IPS-15b (cell line): ENCODE results near the gene EVL.
"Not testable (repeated sequence)": the region's sequence is repeated elsewhere in the genome, so short reads cannot be mapped to it uniquely, and the experiment has no call there.

Experiments used
- H3K27me3 ChIP-seq: one replicate; pipeline ENCODE4 v1.6.1; 2013; ENCODE audit warnings: low read length; ENCODE audit not compliant: control insufficient read depth, insufficient read depth
- H3K36me3 ChIP-seq: one replicate; pipeline ENCODE4 v1.6.1; 2013; ENCODE audit warnings: low read length; ENCODE audit not compliant: control insufficient read depth, insufficient read depth
- H3K4me1 ChIP-seq: one replicate; pipeline ENCODE4 v1.6.1; 2013; ENCODE audit warnings: mild to moderate bottlenecking, low read length; ENCODE audit not compliant: control insufficient read depth, insufficient read depth
- H3K4me3 ChIP-seq: one replicate; pipeline ENCODE4 v1.5.1; 2013; ENCODE audit warnings: low read depth, low read length
- H3K9ac ChIP-seq: one replicate; pipeline ENCODE4 v1.6.1; 2013; ENCODE audit warnings: low read depth, mild to moderate bottlenecking, low read length
- H3K9me3 ChIP-seq: one replicate; pipeline ENCODE4 v1.6.1; 2013; ENCODE audit warnings: mild to moderate bottlenecking, low read length; ENCODE audit not compliant: control insufficient read depth, insufficient read depth

The EVL gene

GRCh38 chr14:100159865-100160533 is 94.8 kb downstream of the EVL start:
- Histone ChIP-seq H3K9ac (no peak overlapping the region), H3K4me1 (no peaks in the 10 kb centered on the region), H3K36me3 (no peaks in the 10 kb centered on the region), H3K27me3 (peaks cover 55% of the 10 kb centered on the region), H3K4me3 (peak overlapping the region; percentile 52), H3K9me3 (no peaks in the 10 kb centered on the region)

GRCh38 chr14:100160534-100160916 is 95.3 kb downstream of the EVL start:
- H3K9ac ChIP-seq: no peak overlapping the region
- H3K27me3 ChIP-seq: peaks cover 60% of the 10 kb centered on the region
- H3K4me1 ChIP-seq: no peaks in the 10 kb centered on the region
- H3K9me3 ChIP-seq: no peaks in the 10 kb centered on the region
- no peaks in the 10 kb centered on the region for H3K36me3 ChIP-seq
- peak overlapping the region; percentile 52 for H3K4me3 ChIP-seq

- no peaks in the 10 kb centered on the region for H3K9me3 ChIP-seq
- H3K9ac ChIP-seq: no peak overlapping the region
- H3K36me3 ChIP-seq: no peaks in the 10 kb centered on the region
- peak overlapping the region; percentile 32 for H3K4me3 ChIP-seq
- H3K27me3 ChIP-seq: peaks cover 34% of the 10 kb centered on the region
- no peaks in the 10 kb centered on the region for H3K4me1 ChIP-seq
These were observed 100.2 kb downstream of the EVL start for GRCh38 chr14:100165376-100165775.

GRCh38 chr14:100165831-100166440 is 100.7 kb downstream of the EVL start:
- peak overlapping the region; percentile 53 for H3K4me3 ChIP-seq
- peaks cover 28% of the 10 kb centered on the region for H3K27me3 ChIP-seq
- no peak overlapping the region for H3K9ac ChIP-seq

GRCh38 chr14:100168506-100168905 is 103.3 kb downstream of the EVL start:
- Histone ChIP-seq H3K4me3 (no peak overlapping the region), H3K9me3 (no peaks in the 10 kb centered on the region), H3K9ac (no peak overlapping the region), H3K4me1 (no peaks in the 10 kb centered on the region), H3K36me3 (no peaks in the 10 kb centered on the region), H3K27me3 (peaks cover 20% of the 10 kb centered on the region)

More at GRCh38 chr14:100165831-100166440, 100.7 kb downstream of the EVL start:
- Histone ChIP-seq H3K9me3 (no peaks in the 10 kb centered on the region), H3K36me3 (no peaks in the 10 kb centered on the region), H3K4me1 (no peaks in the 10 kb centered on the region)

GRCh38 chr14:100170880-100171279 is 105.7 kb downstream of the EVL start:
- no peak overlapping the region for H3K9ac ChIP-seq
- H3K4me3 ChIP-seq: no peak overlapping the region
- H3K36me3 ChIP-seq: no peaks in the 10 kb centered on the region
- H3K4me1 ChIP-seq: no peaks in the 10 kb centered on the region
- peaks cover 6% of the 10 kb centered on the region for H3K27me3 ChIP-seq
- H3K9me3 ChIP-seq: no peaks in the 10 kb centered on the region

DNA sequence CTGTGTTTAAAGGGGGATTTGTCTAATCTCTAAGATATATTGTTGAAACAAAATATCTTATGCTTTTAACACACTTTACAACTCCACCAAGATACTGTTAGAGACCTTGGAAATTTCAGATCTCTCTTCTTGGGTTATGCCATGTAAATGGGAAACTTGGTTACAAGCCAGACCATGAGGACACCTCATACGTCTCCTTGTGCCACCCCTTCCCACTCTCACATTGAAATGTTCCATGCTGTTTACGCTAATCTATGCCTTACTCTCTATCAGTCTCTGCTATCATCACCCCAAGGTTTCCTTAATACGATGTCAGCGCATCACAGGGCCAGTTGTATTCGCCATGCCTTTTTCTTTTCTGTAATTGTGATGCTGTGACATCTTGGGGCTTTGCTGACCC is 107.6 kb downstream of the EVL start:
- Histone ChIP-seq H3K9ac (no peak overlapping the region), H3K9me3 (no peaks in the 10 kb centered on the region), H3K4me3 (no peak overlapping the region), H3K4me1 (no peaks in the 10 kb centered on the region), H3K36me3 (no peaks in the 10 kb centered on the region), H3K27me3 (no peaks in the 10 kb centered on the region)

GRCh38 chr14:100173353-100173752 is 108.1 kb downstream of the EVL start:
- no peak overlapping the region for H3K4me3 ChIP-seq
- H3K9me3 ChIP-seq: no peaks in the 10 kb centered on the region
- no peaks in the 10 kb centered on the region for H3K27me3 ChIP-seq
- H3K4me1 ChIP-seq: no peaks in the 10 kb centered on the region
- H3K36me3 ChIP-seq: no peaks in the 10 kb centered on the region
- no peak overlapping the region for H3K9ac ChIP-seq

DNA sequence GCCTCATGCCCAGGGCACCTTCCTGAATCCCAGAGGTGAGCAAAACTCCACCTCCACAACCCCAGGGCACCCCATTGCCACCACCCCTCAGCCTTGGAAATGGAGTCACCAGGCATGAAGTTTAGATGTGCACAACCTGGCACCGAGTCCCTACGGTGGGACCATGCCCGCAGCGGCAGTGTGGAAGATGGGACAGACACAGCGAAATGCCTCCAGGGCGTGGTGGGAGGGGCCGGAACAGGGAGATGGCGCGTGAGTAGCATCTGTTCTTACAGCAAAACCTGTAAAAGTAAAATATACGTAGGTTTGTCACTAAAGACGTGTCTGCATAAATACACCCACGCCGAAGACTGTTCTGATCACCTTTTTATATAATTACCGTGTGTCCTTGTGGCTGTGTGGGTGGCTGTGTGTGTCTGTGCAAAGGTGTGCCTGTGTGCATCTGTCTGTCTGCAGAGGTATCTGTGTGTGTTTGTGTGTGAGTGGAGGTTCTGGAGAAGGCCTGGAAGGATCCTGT is 111.6 kb downstream of the EVL start:
- H3K4me1 ChIP-seq: no peaks in the 10 kb centered on the region
- no peak overlapping the region for H3K9ac ChIP-seq
- no peaks in the 10 kb centered on the region for H3K36me3 ChIP-seq
- no peaks in the 10 kb centered on the region for H3K27me3 ChIP-seq
- H3K9me3 ChIP-seq: no peaks in the 10 kb centered on the region
- no peak overlapping the region for H3K4me3 ChIP-seq

DNA sequence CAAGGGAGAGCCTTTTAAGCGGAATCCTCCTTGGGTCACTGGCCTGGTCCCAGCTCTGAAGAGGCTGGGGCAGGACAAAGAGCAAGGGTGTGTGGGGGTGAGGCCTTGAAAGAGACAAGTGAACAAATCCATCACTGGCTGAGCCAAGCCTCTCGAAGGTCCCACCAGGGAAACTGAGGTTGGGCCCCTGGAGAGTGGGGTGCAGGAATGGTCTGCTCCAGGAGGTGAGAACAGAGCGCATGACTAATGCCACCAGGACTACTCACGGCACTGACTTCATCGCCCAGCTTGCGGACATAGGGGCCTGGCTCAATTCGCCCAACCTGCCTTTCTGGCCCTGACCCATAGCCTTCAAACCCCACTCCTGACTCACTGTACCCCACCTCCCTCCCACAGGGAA is 113.5 kb downstream of the EVL start:
- no peaks in the 10 kb centered on the region for H3K9me3 ChIP-seq
- H3K4me1 ChIP-seq: no peaks in the 10 kb centered on the region
- no peak overlapping the region for H3K4me3 ChIP-seq
- no peaks in the 10 kb centered on the region for H3K27me3 ChIP-seq
- no peak overlapping the region for H3K9ac ChIP-seq
- H3K36me3 ChIP-seq: no peaks in the 10 kb centered on the region

DNA sequence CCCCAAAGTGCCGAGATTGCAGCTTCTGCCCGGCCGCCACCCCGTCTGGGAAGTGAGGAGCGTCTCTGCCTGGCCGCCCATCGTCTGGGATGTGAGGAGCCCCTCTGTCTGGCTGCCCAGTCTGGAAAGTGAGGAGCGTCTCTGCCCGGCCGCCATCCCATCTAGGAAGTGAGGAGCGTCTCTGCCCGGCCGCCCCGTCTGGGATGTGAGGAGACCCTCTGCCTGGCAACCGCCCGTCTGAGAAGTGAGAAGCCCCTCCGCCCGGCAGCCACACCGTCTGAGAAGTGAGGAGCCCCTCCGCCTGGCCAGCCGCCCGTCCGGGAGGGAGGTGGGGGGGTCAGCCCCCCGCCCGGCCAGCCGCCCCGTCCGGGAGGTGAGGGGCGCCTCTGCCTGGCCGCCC is 115.4 kb downstream of the EVL start:
- H3K4me1 ChIP-seq, H3K9ac ChIP-seq, H3K4me3 ChIP-seq, H3K36me3 ChIP-seq, H3K27me3 ChIP-seq, H3K9me3 ChIP-seq: not testable (repeated sequence)

DNA sequence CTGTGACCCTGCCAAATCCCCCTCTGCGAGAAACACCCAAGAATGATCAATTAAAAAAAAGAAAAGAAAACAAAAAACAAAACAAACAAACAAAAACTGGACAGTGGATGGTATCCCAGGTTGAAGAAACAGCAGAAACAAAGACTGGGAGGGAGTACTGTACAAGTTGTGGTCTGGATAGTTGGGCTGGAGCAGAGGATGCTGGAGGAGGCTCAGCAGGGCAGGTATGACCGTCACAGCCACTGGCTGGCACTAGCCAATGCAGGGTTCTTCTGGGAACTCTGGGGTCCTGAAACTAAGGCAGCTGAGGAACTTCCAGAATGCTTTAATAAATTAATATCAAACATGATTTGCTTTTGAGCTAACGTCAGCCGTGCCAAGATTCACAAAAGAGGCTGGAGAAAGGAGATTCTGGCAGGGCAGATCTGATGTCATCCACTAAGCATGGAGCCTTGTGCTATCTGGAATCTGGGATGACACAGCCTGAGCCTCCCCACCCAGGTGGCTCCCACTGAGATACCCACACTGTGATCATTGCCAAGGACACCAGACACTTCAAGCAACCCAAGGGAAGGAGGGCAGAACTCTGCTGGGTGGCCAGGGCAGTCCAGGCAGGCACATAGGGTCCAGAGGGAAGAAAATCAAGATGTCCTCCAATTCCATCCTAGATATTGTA is 116.8 kb downstream of the EVL start:
- not testable (repeated sequence) for H3K4me3 ChIP-seq, H3K36me3 ChIP-seq, H3K27me3 ChIP-seq, H3K4me1 ChIP-seq, H3K9me3 ChIP-seq, H3K9ac ChIP-seq
